ENCODE data around the gene RHBDL2. TPM values are rescaled to one million over a fixed set of nuclear protein-coding genes. Genes with fewer than 3 reads are reported as not detected.
"Not testable (repeated sequence)": the region's sequence is repeated elsewhere in the genome, so short reads cannot be mapped to it uniquely, and the experiment has no call there.

Gene RHBDL2
- total RNA-seq, 1 donor: 0.72 TPM

DNA sequence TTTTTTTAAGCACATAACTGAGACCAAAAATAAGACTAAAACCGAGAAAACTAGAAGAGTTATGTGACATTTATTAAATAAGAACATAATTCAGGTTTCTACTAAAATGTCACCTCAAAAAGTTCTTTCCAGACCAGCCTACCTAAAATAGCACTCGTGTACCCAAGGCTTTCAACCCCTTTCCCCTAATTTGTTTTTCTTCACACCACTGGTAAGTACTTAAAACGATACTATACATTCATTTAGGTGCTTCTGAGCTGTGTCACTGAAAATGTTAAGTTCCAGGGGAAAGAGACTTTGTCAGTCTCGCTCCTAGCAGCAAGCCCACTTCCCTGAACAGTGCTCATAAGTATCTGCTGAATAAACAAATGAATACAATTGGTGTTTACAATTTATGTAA lies 88.8 kb downstream of the RHBDL2 start:
- Histone ChIP-seq H3K36me3 (ENCODE audit: insufficient read depth, low read length) (peaks cover 49% of the 10 kb centered on the region), H3K27me3 (ENCODE audit: insufficient read depth, low read length) (no peaks in the 10 kb centered on the region), H3K79me2 (ENCODE audit: insufficient read depth, low read length) (peaks cover 70% of the 10 kb centered on the region), H4K20me1 (ENCODE audit: insufficient read depth, low read length) (peaks cover 7% of the 10 kb centered on the region), H2AFZ (ENCODE audit: low read length) (no peak overlapping the region), H3K4me3 (ENCODE audit: insufficient read depth, low read length) (no peak overlapping the region), H3K4me2 (ENCODE audit: insufficient read depth, low read length) (no peak overlapping the region), H3K4me1 (ENCODE audit: insufficient read depth, low read length) (peaks cover 4% of the 10 kb centered on the region), H3K27ac (ENCODE audit: low read depth, low read length) (no peak overlapping the region), H3K9me3 (ENCODE audit: low read depth, low read length) (no peaks in the 10 kb centered on the region)
- no peak for DNase-seq (ENCODE audit: insufficient read length, low spot score, missing footprints)
- TF ChIP-seq, protein P1, sequence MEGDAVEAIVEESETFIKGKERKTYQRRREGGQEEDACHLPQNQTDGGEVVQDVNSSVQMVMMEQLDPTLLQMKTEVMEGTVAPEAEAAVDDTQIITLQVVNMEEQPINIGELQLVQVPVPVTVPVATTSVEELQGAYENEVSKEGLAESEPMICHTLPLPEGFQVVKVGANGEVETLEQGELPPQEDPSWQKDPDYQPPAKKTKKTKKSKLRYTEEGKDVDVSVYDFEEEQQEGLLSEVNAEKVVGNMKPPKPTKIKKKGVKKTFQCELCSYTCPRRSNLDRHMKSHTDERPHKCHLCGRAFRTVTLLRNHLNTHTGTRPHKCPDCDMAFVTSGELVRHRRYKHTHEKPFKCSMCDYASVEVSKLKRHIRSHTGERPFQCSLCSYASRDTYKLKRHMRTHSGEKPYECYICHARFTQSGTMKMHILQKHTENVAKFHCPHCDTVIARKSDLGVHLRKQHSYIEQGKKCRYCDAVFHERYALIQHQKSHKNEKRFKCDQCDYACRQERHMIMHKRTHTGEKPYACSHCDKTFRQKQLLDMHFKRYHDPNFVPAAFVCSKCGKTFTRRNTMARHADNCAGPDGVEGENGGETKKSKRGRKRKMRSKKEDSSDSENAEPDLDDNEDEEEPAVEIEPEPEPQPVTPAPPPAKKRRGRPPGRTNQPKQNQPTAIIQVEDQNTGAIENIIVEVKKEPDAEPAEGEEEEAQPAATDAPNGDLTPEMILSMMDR (IDR thresholded peaks at IDR 0.05; ENCODE audit: extremely low read depth, low read depth, low read length): no peak

DNA sequence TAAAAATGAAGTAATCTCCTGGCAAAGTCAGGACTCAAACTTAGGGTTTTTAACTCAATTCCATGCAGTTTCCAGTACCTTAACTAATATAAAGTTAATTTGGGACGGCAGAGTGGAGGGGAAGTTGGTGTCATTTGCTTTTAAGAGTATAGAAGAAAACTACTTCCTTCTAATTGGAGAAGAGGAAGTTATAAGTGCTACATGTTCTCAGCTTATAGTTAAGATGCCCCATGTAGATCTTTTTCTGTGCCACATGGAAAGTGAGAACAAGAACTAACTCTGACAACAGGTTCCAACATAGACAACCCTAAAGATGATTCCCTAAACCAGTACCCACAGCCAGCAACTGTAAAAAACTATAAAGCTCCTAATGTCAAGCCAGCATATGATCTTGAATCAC lies 93.6 kb downstream of the RHBDL2 start:
- H4K20me1 ChIP-seq (ENCODE audit: insufficient read depth, low read length): no peaks in the 10 kb centered on the region
- no peaks in the 10 kb centered on the region for H3K4me1 ChIP-seq (ENCODE audit: insufficient read depth, low read length)
- no peak for DNase-seq (ENCODE audit: insufficient read length, low spot score, missing footprints)
- no peaks in the 10 kb centered on the region for H3K9me3 ChIP-seq (ENCODE audit: low read depth, low read length)
- peaks cover 65% of the 10 kb centered on the region for H3K79me2 ChIP-seq (ENCODE audit: insufficient read depth, low read length)
- TF ChIP-seq, protein P1 (IDR thresholded peaks at IDR 0.05; ENCODE audit: extremely low read depth, low read depth, low read length): no peak
- H3K27ac ChIP-seq (ENCODE audit: low read depth, low read length): no peak overlapping the region
- no peak overlapping the region for H3K4me2 ChIP-seq (ENCODE audit: insufficient read depth, low read length)
- no peaks in the 10 kb centered on the region for H3K27me3 ChIP-seq (ENCODE audit: insufficient read depth, low read length)
- H2AFZ ChIP-seq (ENCODE audit: low read length): no peak overlapping the region
- peaks cover 50% of the 10 kb centered on the region for H3K36me3 ChIP-seq (ENCODE audit: insufficient read depth, low read length)
- H3K4me3 ChIP-seq (ENCODE audit: insufficient read depth, low read length): no peak overlapping the region

- TF ChIP-seq, protein P1 (IDR thresholded peaks at IDR 0.05; ENCODE audit: extremely low read depth, low read depth, low read length): no peak
- Histone ChIP-seq H3K4me2 (ENCODE audit: insufficient read depth, low read length) (no peak overlapping the region), H2AFZ (ENCODE audit: low read length) (no peak overlapping the region), H3K36me3 (ENCODE audit: insufficient read depth, low read length) (peaks cover 44% of the 10 kb centered on the region), H3K79me2 (ENCODE audit: insufficient read depth, low read length) (peaks cover 70% of the 10 kb centered on the region), H3K27me3 (ENCODE audit: insufficient read depth, low read length) (no peaks in the 10 kb centered on the region), H3K4me1 (ENCODE audit: insufficient read depth, low read length) (no peaks in the 10 kb centered on the region), H3K4me3 (ENCODE audit: insufficient read depth, low read length) (no peak overlapping the region), H3K9me3 (ENCODE audit: low read depth, low read length) (no peaks in the 10 kb centered on the region), H4K20me1 (ENCODE audit: insufficient read depth, low read length) (no peaks in the 10 kb centered on the region), H3K27ac (ENCODE audit: low read depth, low read length) (no peak overlapping the region)
- no peak for DNase-seq (ENCODE audit: insufficient read length, low spot score, missing footprints)
Observed at GRCh38 chr1:38846210-38846609, 95.4 kb downstream of the RHBDL2 start.

GRCh38 chr1:38845088-38845487 lies 96.5 kb downstream of the RHBDL2 start:
- Histone ChIP-seq H3K36me3 (ENCODE audit: insufficient read depth, low read length) (peaks cover 42% of the 10 kb centered on the region), H3K79me2 (ENCODE audit: insufficient read depth, low read length) (peaks cover 72% of the 10 kb centered on the region)
- not testable (repeated sequence) for H3K4me3 ChIP-seq (ENCODE audit: insufficient read depth, low read length); H3K9me3 ChIP-seq (ENCODE audit: low read depth, low read length); H4K20me1 ChIP-seq (ENCODE audit: insufficient read depth, low read length); H2AFZ ChIP-seq (ENCODE audit: low read length); H3K27ac ChIP-seq (ENCODE audit: low read depth, low read length); H3K27me3 ChIP-seq (ENCODE audit: insufficient read depth, low read length); H3K4me1 ChIP-seq (ENCODE audit: insufficient read depth, low read length); H3K4me2 ChIP-seq (ENCODE audit: insufficient read depth, low read length); DNase-seq (ENCODE audit: insufficient read length, low spot score, missing footprints)

Data from osteoblast (primary cell).